COR-L47 (cell line): ENCODE results near the gene ZSWIM7.
"Not testable (repeated sequence)": the region's sequence is repeated elsewhere in the genome, so short reads cannot be mapped to it uniquely, and the experiment has no call there.

Experiments
- DNase-seq: peaks from one replicate; lab custom pipeline; 2025; lab: John Stamatoyannopoulos, UW

ZSWIM7 gene

GRCh38 chr17:15998031-15998562 lies 1.4 kb downstream of the ZSWIM7 start:
- DNase-seq: no peak

- DNase-seq: no peak
Observed at GRCh38 chr17:15996322-15996721, 3.2 kb downstream of the ZSWIM7 start.

- no peak for DNase-seq
Observed at GRCh38 chr17:15981646-15982580, 17.6 kb downstream of the ZSWIM7 start.

GRCh38 chr17:15981208-15981607 lies 18.3 kb downstream of the ZSWIM7 start:
- DNase-seq: no peak

GRCh38 chr17:15979013-15979412 lies 20.5 kb downstream of the ZSWIM7 start:
- not testable (repeated sequence) for DNase-seq

- no peak for DNase-seq
Observed at GRCh38 chr17:15978606-15979005, 20.9 kb downstream of the ZSWIM7 start.

GRCh38 chr17:15977894-15978293 lies 21.6 kb downstream of the ZSWIM7 start:
- no peak for DNase-seq

- no peak for DNase-seq
Observed at GRCh38 chr17:15973834-15974233, 25.7 kb downstream of the ZSWIM7 start.

GRCh38 chr17:15973016-15973415 lies 26.5 kb downstream of the ZSWIM7 start:
- no peak for DNase-seq

GRCh38 chr17:15972497-15972951 lies 27.0 kb downstream of the ZSWIM7 start:
- no peak for DNase-seq

GRCh38 chr17:15971882-15972281 lies 27.6 kb downstream of the ZSWIM7 start:
- no peak for DNase-seq

- DNase-seq: no peak
Observed at GRCh38 chr17:15971098-15971678, 28.3 kb downstream of the ZSWIM7 start.

- no peak for DNase-seq
Observed at GRCh38 chr17:15970500-15970899, 29.0 kb downstream of the ZSWIM7 start.

GRCh38 chr17:15969463-15969862 lies 30.0 kb downstream of the ZSWIM7 start:
- DNase-seq: no peak

GRCh38 chr17:15967706-15968399 lies 31.7 kb downstream of the ZSWIM7 start:
- DNase-seq: no peak

GRCh38 chr17:15966879-15967248 lies 32.6 kb downstream of the ZSWIM7 start:
- no peak for DNase-seq

GRCh38 chr17:15966183-15966878 lies 33.2 kb downstream of the ZSWIM7 start:
- no peak for DNase-seq

- DNase-seq: no peak
Observed at GRCh38 chr17:15965528-15965927, 34.0 kb downstream of the ZSWIM7 start.

GRCh38 chr17:15963670-15964110 lies 35.8 kb downstream of the ZSWIM7 start:
- no peak for DNase-seq

- no peak for DNase-seq
Observed at GRCh38 chr17:15958484-15958854, 41.0 kb downstream of the ZSWIM7 start.

GRCh38 chr17:15957608-15958307 lies 41.7 kb downstream of the ZSWIM7 start:
- no peak for DNase-seq
